Astrocyte (in vitro differentiated cells and primary cell): ENCODE results near the gene LGI1.

ENCODE experiments used
- CTCF ChIP-seq: IDR thresholded peaks from 2 replicates; pipeline ENCODE4 v1.5.1; 2011; ENCODE audit warnings: low read depth, mild to moderate bottlenecking, inconsistent platforms, low read length, moderate library complexity; ENCODE audit not compliant: insufficient read depth
- EZH2 ChIP-seq: IDR thresholded peaks from 2 replicates; pipeline ENCODE4 v1.6.1; 2012; ENCODE audit warnings: mild to moderate bottlenecking, low read length, inconsistent platforms; ENCODE audit not compliant: insufficient read depth

GRCh38 chr10:93766918-93767317 lies 9.2 kb downstream of the LGI1 start:
- TF ChIP-seq CTCF (no peak), EZH2 (no peak)
